Measurements from ENCODE around the gene CD99.

CD99 gene

GRCh38 chrX:2684256-2684655, 6.8 kb upstream of the CD99 start:
- no peak for TF ChIP-seq CTCF (IDR thresholded peaks at IDR 0.05; ENCODE audit: insufficient read depth, missing control alignments)
- no peak for FAIRE-seq
- DNase-seq (ENCODE audit: insufficient read length, low spot score): no peak

GRCh38 chrX:2685886-2686285, 5.2 kb upstream of the CD99 start:
- no peak for DNase-seq (ENCODE audit: insufficient read length, low spot score)
- TF ChIP-seq CTCF (IDR thresholded peaks at IDR 0.05; ENCODE audit: insufficient read depth, missing control alignments): no peak
- FAIRE-seq: no peak

- FAIRE-seq: no peak
- no peak for TF ChIP-seq CTCF (IDR thresholded peaks at IDR 0.05; ENCODE audit: insufficient read depth, missing control alignments)
- no peak for DNase-seq (ENCODE audit: insufficient read length, low spot score)
Measured at GRCh38 chrX:2689773-2690666, 1.1 kb upstream of the CD99 start.

GRCh38 chrX:2691543-2692220, 587 bp downstream of the CD99 start:
- DNase-seq (ENCODE audit: insufficient read length, low spot score) (no peak), FAIRE-seq (no peak)
- TF ChIP-seq CTCF (IDR thresholded peaks at IDR 0.05; ENCODE audit: insufficient read depth, missing control alignments): no peak

GRCh38 chrX:2692221-2693112, 1.4 kb downstream of the CD99 start:
- DNase-seq (ENCODE audit: insufficient read length, low spot score) (no peak), FAIRE-seq (no peak)
- no peak for TF ChIP-seq CTCF (IDR thresholded peaks at IDR 0.05; ENCODE audit: insufficient read depth, missing control alignments)

- no peak for TF ChIP-seq CTCF (IDR thresholded peaks at IDR 0.05; ENCODE audit: insufficient read depth, missing control alignments)
- DNase-seq (ENCODE audit: insufficient read length, low spot score) (no peak), FAIRE-seq (no peak)
Measured at GRCh38 chrX:2693113-2694002, 2.3 kb downstream of the CD99 start.

All from D721Med (cell line).